ENCODE data around the gene SEPTIN14.

DNA sequence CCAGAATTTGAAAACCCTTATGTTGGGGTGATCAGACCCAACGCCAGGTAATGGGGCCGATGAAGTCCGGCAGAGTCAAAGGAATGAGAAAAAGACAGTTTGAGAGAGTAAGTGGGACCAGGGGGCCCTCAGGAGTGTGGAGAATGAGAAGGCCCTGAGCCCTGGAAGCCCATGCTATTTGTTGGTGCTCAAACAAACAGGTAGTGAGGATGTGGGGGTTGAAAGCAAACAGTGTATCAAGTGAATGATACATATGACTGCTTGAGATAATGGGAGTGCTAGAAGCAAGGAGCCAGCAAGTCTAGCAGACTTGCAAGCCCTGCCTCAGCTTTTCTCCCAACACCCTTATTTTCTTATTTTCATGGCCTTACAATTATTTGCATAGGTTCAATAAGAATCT lies 11.2 kb upstream of the SEPTIN14 start:
- TF ChIP-seq CC2D1A (CRISPR knock-in tag; IDR thresholded peaks at IDR 0.05) (no peak), KDM1A (CRISPR knock-in tag; IDR thresholded peaks at IDR 0.05) (no peak), SP2 (CRISPR knock-in tag; IDR thresholded peaks at IDR 0.05) (no peak)
